ENCODE results near the gene SLCO2B1. TPM values are rescaled to one million over a fixed set of nuclear protein-coding genes. Genes with fewer than 3 reads are reported as not detected.

SLCO2B1 gene
- total and polyA plus RNA-seq, 2 experiments from 2014 or later = not detected

DNA sequence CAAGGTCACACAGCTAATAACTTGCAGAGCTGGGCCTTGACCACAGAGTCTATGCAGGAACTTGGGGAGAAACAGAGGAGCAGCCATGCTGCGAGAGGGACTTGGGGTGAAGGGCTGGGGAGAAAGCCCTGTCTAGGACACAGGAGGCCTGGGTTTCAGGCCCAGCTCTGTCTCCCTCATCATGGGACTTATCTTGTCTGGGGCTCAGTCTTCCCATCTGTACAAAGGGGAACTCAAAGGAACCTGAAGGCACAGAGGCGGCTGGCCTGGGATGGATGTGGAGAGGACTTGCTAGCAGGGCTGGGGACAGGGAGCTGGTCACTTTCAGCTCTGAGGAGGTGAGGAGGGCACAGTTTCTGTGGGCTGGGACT, 52.7 kb downstream of the SLCO2B1 start (continued):
- TF ChIP-seq JUNB (IDR thresholded peaks at IDR 0.05; ENCODE audit: unreplicated experiment) (no peak), EZH2 (IDR thresholded peaks at IDR 0.05; ENCODE audit: low read depth, unreplicated experiment) (no peak)

DNA sequence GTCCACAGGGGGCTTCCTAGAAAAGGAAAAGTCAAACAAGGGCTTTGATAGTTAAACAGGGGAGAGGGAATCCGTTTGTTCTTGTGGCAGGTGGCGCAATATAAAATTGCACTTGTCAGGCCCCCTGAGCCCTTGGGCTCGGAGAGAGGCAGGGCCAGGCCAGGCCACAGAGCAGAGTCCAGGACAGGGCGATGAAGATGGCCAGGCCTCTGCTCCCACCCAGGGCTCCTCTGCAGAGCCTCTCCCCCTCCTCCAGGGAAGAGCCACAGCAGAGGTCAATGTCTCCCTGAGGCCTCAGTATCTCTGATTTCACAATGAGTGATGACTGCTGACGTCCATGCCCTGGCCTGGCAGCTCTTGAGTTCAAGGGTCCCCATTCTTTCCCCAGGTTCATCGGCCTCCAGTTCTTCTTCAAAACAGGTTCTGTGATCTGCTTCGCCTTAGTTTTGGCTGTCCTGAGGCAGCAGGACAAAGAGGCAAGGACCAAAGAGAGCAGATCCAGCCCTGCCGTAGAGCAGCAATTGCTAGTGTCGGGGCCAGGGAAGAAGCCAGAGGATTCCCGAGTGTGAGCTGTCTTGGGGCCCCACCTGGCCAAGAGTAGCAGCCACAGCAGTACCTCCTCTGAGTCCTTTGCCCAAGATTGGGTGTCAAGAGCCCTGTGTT, 53.2 kb downstream of the SLCO2B1 start:
- ATAC-seq (no peak), DNase-seq (ENCODE audit: low spot score) (no peak)
- Histone ChIP-seq H3K4me2 (no peak overlapping the region), H3K4me1 (ENCODE audit: insufficient read depth) (peaks cover 7% of the 10 kb centered on the region), H3K36me3 (ENCODE audit: insufficient read depth) (no peaks in the 10 kb centered on the region), H2AFZ (no peak overlapping the region), H4K20me1 (replicated peaks; ENCODE audit: insufficient read depth) (no peaks in the 10 kb centered on the region), H3F3A (replicated peaks; ENCODE audit: low read depth) (no peaks in the 10 kb centered on the region), H3K27me3 (ENCODE audit: insufficient read depth) (no peaks in the 10 kb centered on the region), H3K4me3 (no peak overlapping the region), H3K79me2 (replicated peaks; ENCODE audit: insufficient read depth) (no peaks in the 10 kb centered on the region), H3K9me2 (ENCODE audit: insufficient read depth) (no peaks in the 10 kb centered on the region), H3K27ac (ENCODE audit: low read depth) (no peak overlapping the region)
- Mint-ChIP-seq H3K27me3 (ENCODE audit: insufficient read depth, low read depth, poor library complexity) (peaks cover 15% of the 10 kb centered on the region), H3K4me1 (peaks cover 12% of the 10 kb centered on the region), H3K9me3 (no peaks in the 10 kb centered on the region), H3K27ac (no peak overlapping the region), H3K36me3 (ENCODE audit: low read depth) (no peaks in the 10 kb centered on the region), H3K4me3 (no peak overlapping the region)
- no peak for TF ChIP-seq NANOG (IDR thresholded peaks at IDR 0.05; ENCODE audit: borderline replicate concordance)
- TF ChIP-seq ZNF114 (CRISPR knock-in tag; IDR thresholded peaks at IDR 0.05) = no peak
- TF ChIP-seq, protein P1, sequence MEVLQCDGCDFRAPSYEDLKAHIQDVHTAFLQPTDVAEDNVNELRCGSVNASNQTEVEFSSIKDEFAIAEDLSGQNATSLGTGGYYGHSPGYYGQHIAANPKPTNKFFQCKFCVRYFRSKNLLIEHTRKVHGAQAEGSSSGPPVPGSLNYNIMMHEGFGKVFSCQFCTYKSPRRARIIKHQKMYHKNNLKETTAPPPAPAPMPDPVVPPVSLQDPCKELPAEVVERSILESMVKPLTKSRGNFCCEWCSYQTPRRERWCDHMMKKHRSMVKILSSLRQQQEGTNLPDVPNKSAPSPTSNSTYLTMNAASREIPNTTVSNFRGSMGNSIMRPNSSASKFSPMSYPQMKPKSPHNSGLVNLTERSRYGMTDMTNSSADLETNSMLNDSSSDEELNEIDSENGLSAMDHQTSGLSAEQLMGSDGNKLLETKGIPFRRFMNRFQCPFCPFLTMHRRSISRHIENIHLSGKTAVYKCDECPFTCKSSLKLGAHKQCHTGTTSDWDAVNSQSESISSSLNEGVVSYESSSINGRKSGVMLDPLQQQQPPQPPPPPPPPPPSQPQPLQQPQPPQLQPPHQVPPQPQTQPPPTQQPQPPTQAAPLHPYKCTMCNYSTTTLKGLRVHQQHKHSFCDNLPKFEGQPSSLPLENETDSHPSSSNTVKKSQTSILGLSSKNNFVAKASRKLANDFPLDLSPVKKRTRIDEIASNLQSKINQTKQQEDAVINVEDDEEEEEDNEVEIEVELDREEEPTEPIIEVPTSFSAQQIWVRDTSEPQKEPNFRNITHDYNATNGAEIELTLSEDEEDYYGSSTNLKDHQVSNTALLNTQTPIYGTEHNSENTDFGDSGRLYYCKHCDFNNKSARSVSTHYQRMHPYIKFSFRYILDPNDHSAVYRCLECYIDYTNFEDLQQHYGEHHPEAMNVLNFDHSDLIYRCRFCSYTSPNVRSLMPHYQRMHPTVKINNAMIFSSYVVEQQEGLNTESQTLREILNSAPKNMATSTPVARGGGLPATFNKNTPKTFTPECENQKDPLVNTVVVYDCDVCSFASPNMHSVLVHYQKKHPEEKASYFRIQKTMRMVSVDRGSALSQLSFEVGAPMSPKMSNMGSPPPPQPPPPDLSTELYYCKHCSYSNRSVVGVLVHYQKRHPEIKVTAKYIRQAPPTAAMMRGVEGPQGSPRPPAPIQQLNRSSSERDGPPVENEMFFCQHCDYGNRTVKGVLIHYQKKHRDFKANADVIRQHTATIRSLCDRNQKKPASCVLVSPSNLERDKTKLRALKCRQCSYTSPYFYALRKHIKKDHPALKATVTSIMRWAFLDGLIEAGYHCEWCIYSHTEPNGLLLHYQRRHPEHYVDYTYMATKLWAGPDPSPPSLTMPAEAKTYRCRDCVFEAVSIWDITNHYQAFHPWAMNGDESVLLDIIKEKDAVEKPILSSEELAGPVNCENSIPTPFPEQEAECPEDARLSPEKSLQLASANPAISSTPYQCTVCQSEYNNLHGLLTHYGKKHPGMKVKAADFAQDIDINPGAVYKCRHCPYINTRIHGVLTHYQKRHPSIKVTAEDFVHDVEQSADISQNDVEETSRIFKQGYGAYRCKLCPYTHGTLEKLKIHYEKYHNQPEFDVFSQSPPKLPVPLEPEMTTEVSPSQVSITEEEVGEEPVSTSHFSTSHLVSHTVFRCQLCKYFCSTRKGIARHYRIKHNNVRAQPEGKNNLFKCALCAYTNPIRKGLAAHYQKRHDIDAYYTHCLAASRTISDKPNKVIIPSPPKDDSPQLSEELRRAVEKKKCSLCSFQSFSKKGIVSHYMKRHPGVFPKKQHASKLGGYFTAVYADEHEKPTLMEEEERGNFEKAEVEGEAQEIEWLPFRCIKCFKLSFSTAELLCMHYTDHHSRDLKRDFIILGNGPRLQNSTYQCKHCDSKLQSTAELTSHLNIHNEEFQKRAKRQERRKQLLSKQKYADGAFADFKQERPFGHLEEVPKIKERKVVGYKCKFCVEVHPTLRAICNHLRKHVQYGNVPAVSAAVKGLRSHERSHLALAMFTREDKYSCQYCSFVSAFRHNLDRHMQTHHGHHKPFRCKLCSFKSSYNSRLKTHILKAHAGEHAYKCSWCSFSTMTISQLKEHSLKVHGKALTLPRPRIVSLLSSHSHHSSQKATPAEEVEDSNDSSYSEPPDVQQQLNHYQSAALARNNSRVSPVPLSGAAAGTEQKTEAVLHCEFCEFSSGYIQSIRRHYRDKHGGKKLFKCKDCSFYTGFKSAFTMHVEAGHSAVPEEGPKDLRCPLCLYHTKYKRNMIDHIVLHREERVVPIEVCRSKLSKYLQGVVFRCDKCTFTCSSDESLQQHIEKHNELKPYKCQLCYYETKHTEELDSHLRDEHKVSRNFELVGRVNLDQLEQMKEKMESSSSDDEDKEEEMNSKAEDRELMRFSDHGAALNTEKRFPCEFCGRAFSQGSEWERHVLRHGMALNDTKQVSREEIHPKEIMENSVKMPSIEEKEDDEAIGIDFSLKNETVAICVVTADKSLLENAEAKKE (CRISPR knock-in tag; IDR thresholded peaks at IDR 0.05) = no peak
- TF ChIP-seq, protein P2, sequence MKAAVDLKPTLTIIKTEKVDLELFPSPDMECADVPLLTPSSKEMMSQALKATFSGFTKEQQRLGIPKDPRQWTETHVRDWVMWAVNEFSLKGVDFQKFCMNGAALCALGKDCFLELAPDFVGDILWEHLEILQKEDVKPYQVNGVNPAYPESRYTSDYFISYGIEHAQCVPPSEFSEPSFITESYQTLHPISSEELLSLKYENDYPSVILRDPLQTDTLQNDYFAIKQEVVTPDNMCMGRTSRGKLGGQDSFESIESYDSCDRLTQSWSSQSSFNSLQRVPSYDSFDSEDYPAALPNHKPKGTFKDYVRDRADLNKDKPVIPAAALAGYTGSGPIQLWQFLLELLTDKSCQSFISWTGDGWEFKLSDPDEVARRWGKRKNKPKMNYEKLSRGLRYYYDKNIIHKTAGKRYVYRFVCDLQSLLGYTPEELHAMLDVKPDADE (IDR thresholded peaks at IDR 0.05) = no peak
- TF ChIP-seq ZNF331 (CRISPR knock-in tag; IDR thresholded peaks at IDR 0.05; ENCODE audit: low read depth) = no peak
- TF ChIP-seq POLR2AphosphoS5 (IDR thresholded peaks at IDR 0.05; ENCODE audit: low read depth) = no peak
- TF ChIP-seq CTCF (conservative IDR thresholded peaks at IDR 0.05; ENCODE audit: low read depth in 2 of 2) = no peak
- no peak for TF ChIP-seq STAT1 (IDR thresholded peaks at IDR 0.05; ENCODE audit: unreplicated experiment)
